ENCODE data around the gene CDK2AP2.

The CDK2AP2 gene

DNA sequence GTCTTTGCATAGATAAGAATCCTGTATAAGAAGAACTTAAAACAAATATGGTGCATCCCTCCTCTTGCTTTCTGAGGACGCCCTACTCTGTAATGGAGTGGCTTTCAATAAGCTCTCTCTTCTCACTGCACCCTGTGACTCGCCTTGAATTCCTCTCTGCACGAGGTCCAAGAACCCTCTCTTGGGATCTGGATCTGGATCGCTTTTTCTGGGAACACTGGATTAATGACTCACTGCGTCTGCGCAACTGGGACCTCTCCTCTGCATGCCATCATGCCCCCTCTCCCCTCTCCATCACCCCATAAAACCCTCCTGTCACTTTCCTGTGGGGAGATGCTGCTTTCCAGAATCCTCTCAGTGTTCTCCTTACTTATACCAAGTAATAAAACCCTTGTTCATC, 30.3 kb upstream of the CDK2AP2 start:
- FAIRE-seq (no peak), DNase-seq (ENCODE audit: insufficient read length, low spot score) (no peak)
- no peak for TF ChIP-seq POLR2A (IDR thresholded peaks at IDR 0.05; ENCODE audit: low read depth, low read length)

- FAIRE-seq (no peak), DNase-seq (ENCODE audit: insufficient read length, low spot score) (no peak)
- no peak for TF ChIP-seq POLR2A (IDR thresholded peaks at IDR 0.05; ENCODE audit: low read depth, low read length)
These were observed 27.6 kb upstream of the CDK2AP2 start for GRCh38 chr11:67535561-67535960.

DNA sequence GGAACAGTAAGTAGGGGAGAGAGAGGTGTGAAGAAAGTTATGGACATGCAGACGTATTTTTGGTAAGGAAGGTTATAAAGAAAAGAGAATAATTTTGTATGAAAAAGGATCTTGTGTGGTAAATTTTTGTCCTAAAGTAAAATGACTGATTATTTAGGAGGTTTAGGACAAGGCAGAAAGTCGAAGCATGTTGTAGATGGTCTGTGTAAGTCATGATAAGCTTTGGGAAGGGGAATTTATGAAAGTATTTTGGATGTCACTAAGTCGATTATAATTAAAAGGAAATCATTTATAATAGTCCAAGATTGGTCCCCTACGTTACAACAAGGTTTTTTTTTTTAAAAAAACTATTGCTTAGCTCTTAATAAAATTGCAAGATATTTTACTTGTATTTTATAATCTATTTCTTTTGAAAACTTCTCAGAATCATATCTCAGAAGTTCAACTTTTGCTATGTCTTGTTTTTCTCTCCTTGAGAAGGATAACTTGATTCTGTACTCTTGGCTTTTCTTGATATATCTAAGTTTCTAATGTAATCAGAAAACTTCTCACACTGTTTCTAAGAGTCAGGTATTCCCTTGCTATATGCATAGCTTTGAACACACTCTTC, 26.2 kb upstream of the CDK2AP2 start:
- no peak for TF ChIP-seq POLR2A (IDR thresholded peaks at IDR 0.05; ENCODE audit: low read depth, low read length)
- no peak for DNase-seq (ENCODE audit: insufficient read length, low spot score)
- FAIRE-seq = no peak

DNA sequence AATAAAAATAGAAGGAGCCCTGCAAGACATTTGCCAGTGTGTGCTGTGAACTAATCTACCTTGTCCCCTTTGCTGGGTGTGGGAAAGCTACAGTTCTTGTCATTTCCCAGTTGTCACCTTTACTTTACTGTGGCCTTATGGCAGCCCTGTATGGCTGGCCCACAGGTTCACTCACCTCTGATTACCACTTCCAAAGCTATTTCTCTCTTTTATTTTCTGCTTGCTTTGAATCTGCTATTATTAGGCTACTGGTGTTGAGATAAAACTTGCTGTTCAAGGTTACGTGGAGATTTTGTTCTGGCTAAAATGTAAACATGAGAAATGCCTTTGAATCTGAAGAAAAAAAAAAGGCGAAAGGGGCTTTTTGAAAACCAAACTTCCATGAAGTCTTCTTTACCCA, 24.9 kb upstream of the CDK2AP2 start:
- FAIRE-seq (no peak), DNase-seq (ENCODE audit: insufficient read length, low spot score) (no peak)
- no peak for TF ChIP-seq POLR2A (IDR thresholded peaks at IDR 0.05; ENCODE audit: low read depth, low read length)

DNA sequence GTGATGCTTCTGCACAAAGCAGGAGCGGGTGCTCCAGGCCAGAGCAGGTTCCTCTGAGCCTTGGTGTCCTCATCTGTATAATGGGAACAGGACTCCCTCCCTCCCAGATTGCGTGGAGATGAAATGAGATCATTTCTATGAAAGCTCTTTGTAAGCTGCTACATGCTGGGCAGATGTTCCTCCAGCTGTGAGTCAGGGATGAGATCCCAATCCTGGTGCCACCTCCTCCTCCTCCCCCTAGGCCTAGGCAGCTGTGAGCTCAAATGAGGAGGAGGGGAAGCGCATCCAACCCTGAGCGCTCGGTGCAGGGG, 22.3 kb upstream of the CDK2AP2 start:
- DNase-seq (ENCODE audit: insufficient read length, low spot score) (no peak), FAIRE-seq (no peak)
- no peak for TF ChIP-seq POLR2A (IDR thresholded peaks at IDR 0.05; ENCODE audit: low read depth, low read length)

DNA sequence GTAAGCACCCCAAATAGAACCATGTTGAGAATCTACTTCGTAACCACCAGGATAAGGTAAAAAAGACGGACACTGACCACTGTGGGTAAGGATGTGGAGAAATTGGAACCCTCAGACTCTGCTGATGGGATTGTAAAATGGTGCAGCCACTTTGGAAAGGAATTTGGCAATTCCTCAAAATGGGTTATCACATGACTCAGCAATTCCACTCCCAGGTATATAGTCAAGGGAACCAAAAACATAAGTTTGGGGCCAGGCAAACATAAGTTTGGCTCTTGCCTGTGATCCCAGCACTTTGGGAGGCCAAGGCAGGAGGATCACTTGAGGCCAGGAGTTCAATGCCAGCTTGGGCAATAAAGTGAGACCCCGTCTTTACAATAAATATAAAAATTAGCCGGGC, 20.4 kb upstream of the CDK2AP2 start:
- DNase-seq (ENCODE audit: insufficient read length, low spot score) (no peak), FAIRE-seq (no peak)
- TF ChIP-seq POLR2A (IDR thresholded peaks at IDR 0.05; ENCODE audit: low read depth, low read length) = no peak

- FAIRE-seq = no peak
- TF ChIP-seq POLR2A (IDR thresholded peaks at IDR 0.05; ENCODE audit: low read depth, low read length) = no peak
- no peak for DNase-seq (ENCODE audit: insufficient read length, low spot score)
These were observed 17.5 kb upstream of the CDK2AP2 start for GRCh38 chr11:67525275-67525976.

DNA sequence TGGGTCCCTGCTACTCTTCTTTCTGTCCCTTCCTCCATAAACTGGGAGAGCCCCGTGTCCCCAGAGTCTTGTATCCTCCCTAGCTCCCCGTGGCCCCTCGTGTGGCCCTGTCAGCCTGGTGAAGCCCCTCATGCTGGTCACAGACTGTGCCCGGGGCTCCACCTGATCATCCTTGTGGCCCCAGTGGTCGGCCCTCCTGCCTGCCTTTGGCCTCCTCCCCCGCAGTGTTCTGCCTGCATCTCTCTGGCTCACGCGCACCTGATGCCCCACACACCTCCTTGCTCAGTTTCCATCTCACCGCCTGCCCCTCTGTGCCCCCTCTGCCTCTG, 16.5 kb upstream of the CDK2AP2 start:
- no peak for TF ChIP-seq POLR2A (IDR thresholded peaks at IDR 0.05; ENCODE audit: low read depth, low read length)
- no peak for FAIRE-seq
- no peak for DNase-seq (ENCODE audit: insufficient read length, low spot score)

- DNase-seq (ENCODE audit: insufficient read length, low spot score) (no peak), FAIRE-seq (no peak)
- no peak for TF ChIP-seq POLR2A (IDR thresholded peaks at IDR 0.05; ENCODE audit: low read depth, low read length)
These were observed 15.9 kb upstream of the CDK2AP2 start for GRCh38 chr11:67523556-67524479.

GRCh38 chr11:67522844-67523555, 15.0 kb upstream of the CDK2AP2 start, which contains the start of gene CABP2:
CABP2 (minus strand) TSS chr11:67523446; CDS start chr11:67523326, 120 bp downstream.
- no peak for FAIRE-seq
- TF ChIP-seq POLR2A (IDR thresholded peaks at IDR 0.05; ENCODE audit: low read depth, low read length) = no peak
- no peak for DNase-seq (ENCODE audit: insufficient read length, low spot score)

DNA sequence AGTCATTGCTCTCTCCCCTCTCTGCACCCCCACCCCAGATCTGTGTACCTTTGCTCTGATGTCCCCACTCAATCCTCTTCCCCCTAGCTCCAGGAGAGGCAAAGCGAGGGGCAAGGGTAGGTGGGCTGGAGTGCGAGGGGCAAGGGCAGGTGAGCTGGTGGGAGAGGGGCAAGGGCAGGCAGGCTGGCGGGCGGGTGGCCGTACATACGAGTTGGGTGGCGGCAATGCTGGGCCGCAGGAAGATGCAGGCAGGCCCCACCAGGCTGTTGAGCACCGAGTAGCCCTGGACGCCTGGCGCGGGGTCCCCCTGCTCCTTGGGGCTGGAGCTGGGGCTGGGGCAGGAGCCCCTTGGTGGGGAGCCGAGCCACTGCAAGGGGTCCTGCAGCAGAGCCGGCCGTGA, 14.4 kb upstream of the CDK2AP2 start:
- no peak for TF ChIP-seq POLR2A (IDR thresholded peaks at IDR 0.05; ENCODE audit: low read depth, low read length)
- FAIRE-seq = no peak
- no peak for DNase-seq (ENCODE audit: insufficient read length, low spot score)

GRCh38 chr11:67521924-67522323, 14.0 kb upstream of the CDK2AP2 start:
- FAIRE-seq (no peak), DNase-seq (ENCODE audit: insufficient read length, low spot score) (no peak)
- no peak for TF ChIP-seq POLR2A (IDR thresholded peaks at IDR 0.05; ENCODE audit: low read depth, low read length)

DNA sequence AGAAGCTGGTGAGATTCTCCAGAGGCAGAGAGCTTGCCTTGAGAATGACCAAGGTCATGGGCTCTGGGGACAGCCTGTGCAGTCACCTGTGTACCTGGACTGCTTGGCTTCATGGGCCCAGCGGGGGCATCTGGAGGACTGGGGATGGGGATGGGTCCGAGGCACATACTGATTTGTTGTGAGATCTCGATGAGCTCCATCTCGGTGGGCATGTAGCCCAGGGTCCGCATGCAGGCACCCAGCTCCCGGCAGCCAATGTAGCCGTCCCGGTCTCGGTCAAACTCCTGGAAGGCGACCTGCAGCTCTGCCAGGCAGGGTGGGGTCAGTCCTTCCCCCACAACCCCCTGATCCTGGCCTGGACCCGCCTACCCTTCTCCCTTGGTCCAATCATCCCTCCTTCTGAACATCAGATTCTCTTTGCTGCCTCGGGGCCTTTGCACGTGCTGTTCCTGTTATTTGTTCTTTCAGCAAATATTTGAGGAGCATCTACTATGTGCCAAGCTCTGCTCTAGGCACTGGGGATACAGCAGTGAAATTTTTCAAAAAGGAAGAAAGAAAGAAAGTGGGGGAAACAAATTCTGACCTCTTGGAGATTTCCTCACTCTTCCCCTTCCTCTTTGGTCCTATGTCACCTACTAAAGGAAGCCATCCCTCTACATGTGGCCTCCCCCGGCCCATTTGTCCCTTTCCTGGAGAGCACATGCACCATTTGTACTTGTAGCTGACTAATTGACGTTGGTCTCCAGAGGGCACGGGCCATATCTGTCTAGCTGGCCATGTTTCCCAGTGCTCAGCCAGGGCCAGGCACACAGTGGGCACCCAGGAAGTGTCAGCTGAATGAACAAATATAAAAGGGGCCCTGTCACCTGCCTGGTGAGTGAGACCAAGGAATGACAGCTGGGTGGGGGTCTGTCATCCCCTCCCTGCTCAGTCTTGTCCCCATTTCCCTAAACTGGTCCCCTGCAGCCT, 13.2 kb upstream of the CDK2AP2 start:
- FAIRE-seq (no peak), DNase-seq (ENCODE audit: insufficient read length, low spot score) (no peak)
- no peak for TF ChIP-seq POLR2A (IDR thresholded peaks at IDR 0.05; ENCODE audit: low read depth, low read length)
